GM12878 (cell line): Measurements from ENCODE around the gene KRTAP4-1. TPM values are rescaled to one million over a fixed set of nuclear protein-coding genes. Genes with fewer than 3 reads are reported as not detected.

Experiments
- ATAC-seq: fragments of 200-7000 bp; cut with Tn5 transposase; 3 replicates; pipeline ENCODE4 v1.9.1; 2020; ENCODE audit warnings: mild to moderate bottlenecking, moderate library complexity
- BruUV-seq: library from RNA; stranded (reverse); fragments of 400-500 nt; replicated peaks from 2 replicates; lab custom pipeline; 2021; lab: Mats Ljungman, UMichigan
- CTCF ChIA-PET: fragments of 300-600 bp; sonication (Branson Sonifier 250); formaldehyde crosslinking; extraction: SDS; loops from one replicate; lab custom pipeline; 2021; ENCODE audit warnings: inconsistent platforms; lab: Yijun Ruan, JAX
- POLR2A ChIA-PET: fragments of 350-600 bp; formaldehyde crosslinking; extraction: SDS; loops from one replicate; lab custom pipeline; 2021; ENCODE audit warnings: inconsistent platforms; lab: Charles Lee
- RAD21 ChIA-PET: fragments of 300-600 bp; sonication (Branson Sonifier 250); formaldehyde crosslinking; loops from one replicate; lab custom pipeline; 2023; ENCODE audit warnings: antibody characterized with exemption; ENCODE audit not compliant: unreplicated experiment; lab: Charles Lee
- SMC1A ChIA-PET: fragments of 300-600 bp; sonication (Branson Sonifier 250); formaldehyde crosslinking; loops from one replicate; lab custom pipeline; 2023; ENCODE audit not compliant: unreplicated experiment, uncharacterized antibody; lab: Charles Lee
- DNase-seq: peaks from one replicate; pipeline ENCODE4 v3.0.0-alpha.2; 2011; ENCODE audit warnings: low read depth, low spot score
- FAIRE-seq: peaks from 3 replicates; lab custom pipeline; 2011; peaks lifted over from hg19 to GRCh38; lab: Jason Lieb, UNC
- H2AFZ ChIP-seq: 2 replicates; pipeline ENCODE4 v1.6.0; 2011; ENCODE audit warnings: low read depth, low read length, control low read depth; ENCODE audit not compliant: control insufficient read depth
- H3K27ac ChIP-seq: 2 replicates; pipeline ENCODE4 v1.5.1; 2011; ENCODE audit warnings: control low read depth; ENCODE audit not compliant: control insufficient read depth, insufficient read depth
- H3K27me3 ChIP-seq, 2 experiments: replicated peaks in 1 of 2; 2 replicates each; pipeline versions ENCODE4 v1.6.0 to v1.6.1; 2011; ENCODE audit warnings: low read length in 1 of 2; ENCODE audit not compliant: control insufficient read depth in 2 of 2, insufficient read depth in 2 of 2
- H3K36me3 ChIP-seq, 2 experiments: 2 replicates each; pipeline ENCODE4 v1.5.1; 2011; ENCODE audit warnings: low read length in 1 of 2; ENCODE audit not compliant: control insufficient read depth in 2 of 2, insufficient read depth in 2 of 2
- H3K4me1 ChIP-seq: 2 replicates; pipeline ENCODE4 v1.6.1; 2011; ENCODE audit warnings: mild to moderate bottlenecking, low read length, moderate library complexity, mixed read lengths; ENCODE audit not compliant: control insufficient read depth, insufficient read depth
- H3K4me2 ChIP-seq: 2 replicates; pipeline ENCODE4 v1.6.0; 2011; ENCODE audit warnings: control low read depth; ENCODE audit not compliant: control insufficient read depth, insufficient read depth
- H3K4me3 ChIP-seq: fragments of 200-600 bp; sonication (generic); 2 replicates; pipeline ENCODE4 v1.5.1; 2016
- H3K79me2 ChIP-seq: 2 replicates; pipeline ENCODE4 v1.6.0; 2011; ENCODE audit warnings: low read length; ENCODE audit not compliant: control insufficient read depth, insufficient read depth
- H3K9ac ChIP-seq: 2 replicates; pipeline ENCODE4 v1.8.0; 2011; ENCODE audit warnings: low read length, control low read depth, mixed read lengths; ENCODE audit not compliant: control insufficient read depth, insufficient read depth
- H3K9me3 ChIP-seq: replicated peaks from 3 replicates; pipeline ENCODE4 v1.5.1; 2011; ENCODE audit warnings: mild to moderate bottlenecking, low read length; ENCODE audit not compliant: control insufficient read depth, insufficient read depth
- H4K20me1 ChIP-seq: 2 replicates; pipeline ENCODE4 v1.6.0; 2011; ENCODE audit not compliant: control insufficient read depth, insufficient read depth
- CBX5 ChIP-seq: sonication (generic); IDR thresholded peaks from 2 replicates; pipeline ENCODE4 v1.6.1; 2016; ENCODE audit warnings: low read depth, moderate library complexity, mild to moderate bottlenecking, inconsistent platforms
- MTA3 ChIP-seq: IDR thresholded peaks from 2 replicates; pipeline ENCODE4 v1.6.1; 2012; ENCODE audit warnings: low read length, inconsistent platforms, borderline replicate concordance
- MYC ChIP-seq: IDR thresholded peaks from 2 replicates; pipeline ENCODE4 v1.6.1; 2011; ENCODE audit warnings: mild to moderate bottlenecking, low read length, moderate library complexity, inconsistent platforms; ENCODE audit not compliant: insufficient read depth, insufficient replicate concordance, insufficient read length, severe bottlenecking
- NR2C2 ChIP-seq: IDR thresholded peaks from 2 replicates; pipeline ENCODE4 v1.6.1; 2011; ENCODE audit warnings: borderline replicate concordance, low read depth; ENCODE audit not compliant: control insufficient read depth, insufficient read length
- POU2F2 ChIP-seq: IDR thresholded peaks from 3 replicates; pipeline ENCODE4 v1.6.1; 2011; ENCODE audit warnings: low read depth, mild to moderate bottlenecking, low read length, borderline replicate concordance
- SMC3 ChIP-seq: IDR thresholded peaks from 2 replicates; pipeline ENCODE4 v1.6.1; 2011; ENCODE audit warnings: low read length, improper control_type of control experiment, borderline replicate concordance
- SPI1 ChIP-seq: IDR thresholded peaks from 2 replicates; pipeline ENCODE4 v1.6.1; 2011; ENCODE audit warnings: low read depth, mild to moderate bottlenecking, low read length, moderate library complexity, borderline replicate concordance; ENCODE audit not compliant: insufficient read depth
- STAT3 ChIP-seq: IDR thresholded peaks from 2 replicates; pipeline ENCODE4 v1.6.1; 2011; ENCODE audit warnings: low read depth, low read length, improper control_type of control experiment
- YBX1 ChIP-seq: fragments of 450-650 bp; IDR thresholded peaks from 2 replicates; pipeline ENCODE4 v1.6.1; 2016; ENCODE audit warnings: antibody characterized with exemption
- ZNF274 ChIP-seq: IDR thresholded peaks from one replicate; pipeline ENCODE4 v1.8.0; 2011; ENCODE audit not compliant: insufficient read length, insufficient read depth
- WGBS: methylation state at CpG from one replicate; pipeline ENCODE4 v1.1.6; 2016; ENCODE audit warnings: low lambda C conversion rate; ENCODE audit not compliant: insufficient replicate concordance, insufficient coverage; ENCODE audit errors: missing lambda C conversion rate; 5-methylcytosine and 5-hydroxymethylcytosine counted together
- in situ Hi-C: fragments of 300-500 bp; cut with MboI; formaldehyde crosslinking; loops from 9 replicates; pipeline ENCODE4 v1.14.3; 2018; ENCODE audit warnings: mixed read lengths
- intact Hi-C: fragments of 100-400 bp; cut with micrococcal nuclease; formaldehyde crosslinking; loops from one replicate; pipeline ENCODE4 v1.14.2; 2022; ENCODE audit not compliant: unreplicated experiment
- polyA plus RNA-seq, 11 experiments: library from polyadenylated mRNA; depleted of rRNA in 4 of 11; unstranded in 6 of 11; stranded (reverse) in 5 of 11; fragments of >200 nt; fragmentation: Nextera tagmentation in 4 of 11; fragmentation: Illumina TruSeq in 1 of 11; extraction: Ambion mirVana in 4 of 11; extraction: Trizol in 1 of 11; gene quantifications; 1 replicate in 1 of 11; 2 replicates in 10 of 11; pipeline versions ENCODE4 v1.2.1 to v1.2.3, GENCODE V29; 2011 to 2016; ENCODE audit warnings: inconsistent platforms in 2 of 11, missing spikeins in 2 of 11, low read depth in 1 of 11
- total RNA-seq, 4 experiments: library from RNA; depleted of rRNA in 3 of 4; stranded (reverse); fragments of >200 nt in 3 of 4; fragmentation: Illumina TruSeq in 1 of 4; extraction: Trizol in 1 of 4; gene quantifications; 2 replicates each; pipeline versions ENCODE4 v1.2.1 to v1.2.3, GENCODE V29; 2013 to 2021
- TF ChIP-seq, protein P1 (sequence below): IDR thresholded peaks from 2 replicates; pipeline ENCODE4 v1.6.1; 2012; ENCODE audit warnings: low read depth, low read length, improper control_type of control experiment
- TF ChIP-seq, protein P2 (sequence below): fragments of 450-650 bp; formaldehyde crosslinking; IDR thresholded peaks from 2 replicates; pipeline ENCODE4 v1.4.0; 2020; ENCODE audit warnings: mild to moderate bottlenecking, moderate library complexity
- TF ChIP-seq, protein P3 (sequence below): fragments of 450-650 bp; IDR thresholded peaks from 2 replicates; pipeline ENCODE4 v1.6.1; 2016; ENCODE audit warnings: mild to moderate bottlenecking, moderate library complexity, borderline replicate concordance
- TF ChIP-seq, protein P4 (sequence below): IDR thresholded peaks from 2 replicates; pipeline ENCODE4 v1.6.1; 2012; ENCODE audit warnings: low read length, inconsistent platforms

The KRTAP4-1 gene
- total and polyA plus RNA-seq, 10 of the 15 experiments (the other 5 are each of a cell fraction or from before 2014, with no cell fraction given): not detected

DNA sequence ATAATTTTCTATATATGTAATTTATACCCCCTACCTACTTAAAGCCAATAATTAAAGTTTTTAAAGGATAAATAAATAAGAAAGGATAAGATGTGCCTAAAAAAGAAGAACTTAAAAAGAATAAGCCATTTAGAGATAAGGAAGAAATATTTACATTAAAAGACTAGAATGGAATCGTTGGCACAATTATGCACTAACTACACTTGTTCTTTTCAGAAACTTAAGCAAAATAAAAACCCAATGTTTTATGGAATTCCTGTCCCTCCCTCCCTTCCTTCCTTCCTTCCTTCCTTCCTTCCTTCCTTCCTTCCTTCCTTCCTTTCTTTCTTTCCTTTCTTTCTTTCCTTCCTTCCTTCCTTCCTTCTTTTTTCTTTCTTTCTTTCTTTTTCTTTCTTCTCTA lies 39.9 kb downstream of the KRTAP4-1 start:
- BruUV-seq: no TSS peak
- H3K4me3 ChIP-seq: no peak overlapping the region
- H3K27me3 ChIP-seq: no peaks in the 10 kb centered on the region
- FAIRE-seq (no peak), DNase-seq (no peak), ATAC-seq (no peak)
- intact Hi-C loops: no loop called here
- H3K79me2 ChIP-seq: no peaks in the 10 kb centered on the region
- in situ Hi-C loops: no loop called here
- H2AFZ ChIP-seq: no peak overlapping the region
- no peaks in the 10 kb centered on the region; the same call in 1 of the 3 replicates for H3K9me3 ChIP-seq
- no peaks in the 10 kb centered on the region for H4K20me1 ChIP-seq
- ChIA-PET POLR2A (no interaction called here), CTCF (no interaction called here), RAD21 (no interaction called here), SMC1A (no interaction called here)
- H3K9ac ChIP-seq: no peak overlapping the region
- H3K4me2 ChIP-seq: no peak overlapping the region
- no peaks in the 10 kb centered on the region for H3K36me3 ChIP-seq
- H3K4me1 ChIP-seq: no peaks in the 10 kb centered on the region
- H3K27ac ChIP-seq: no peak overlapping the region
- 27% methylated on average over 1 of the region's 1 CpG for WGBS
- TF ChIP-seq, protein P1, sequence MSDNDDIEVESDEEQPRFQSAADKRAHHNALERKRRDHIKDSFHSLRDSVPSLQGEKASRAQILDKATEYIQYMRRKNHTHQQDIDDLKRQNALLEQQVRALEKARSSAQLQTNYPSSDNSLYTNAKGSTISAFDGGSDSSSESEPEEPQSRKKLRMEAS: no peak
- TF ChIP-seq NR2C2 (no peak), STAT3 (no peak), MYC (no peak), MTA3 (no peak), SMC3 (no peak), SPI1 (no peak), POU2F2 (no peak), CBX5 (no peak), YBX1 (no peak), ZNF274 (no peak)
- TF ChIP-seq, protein P2, sequence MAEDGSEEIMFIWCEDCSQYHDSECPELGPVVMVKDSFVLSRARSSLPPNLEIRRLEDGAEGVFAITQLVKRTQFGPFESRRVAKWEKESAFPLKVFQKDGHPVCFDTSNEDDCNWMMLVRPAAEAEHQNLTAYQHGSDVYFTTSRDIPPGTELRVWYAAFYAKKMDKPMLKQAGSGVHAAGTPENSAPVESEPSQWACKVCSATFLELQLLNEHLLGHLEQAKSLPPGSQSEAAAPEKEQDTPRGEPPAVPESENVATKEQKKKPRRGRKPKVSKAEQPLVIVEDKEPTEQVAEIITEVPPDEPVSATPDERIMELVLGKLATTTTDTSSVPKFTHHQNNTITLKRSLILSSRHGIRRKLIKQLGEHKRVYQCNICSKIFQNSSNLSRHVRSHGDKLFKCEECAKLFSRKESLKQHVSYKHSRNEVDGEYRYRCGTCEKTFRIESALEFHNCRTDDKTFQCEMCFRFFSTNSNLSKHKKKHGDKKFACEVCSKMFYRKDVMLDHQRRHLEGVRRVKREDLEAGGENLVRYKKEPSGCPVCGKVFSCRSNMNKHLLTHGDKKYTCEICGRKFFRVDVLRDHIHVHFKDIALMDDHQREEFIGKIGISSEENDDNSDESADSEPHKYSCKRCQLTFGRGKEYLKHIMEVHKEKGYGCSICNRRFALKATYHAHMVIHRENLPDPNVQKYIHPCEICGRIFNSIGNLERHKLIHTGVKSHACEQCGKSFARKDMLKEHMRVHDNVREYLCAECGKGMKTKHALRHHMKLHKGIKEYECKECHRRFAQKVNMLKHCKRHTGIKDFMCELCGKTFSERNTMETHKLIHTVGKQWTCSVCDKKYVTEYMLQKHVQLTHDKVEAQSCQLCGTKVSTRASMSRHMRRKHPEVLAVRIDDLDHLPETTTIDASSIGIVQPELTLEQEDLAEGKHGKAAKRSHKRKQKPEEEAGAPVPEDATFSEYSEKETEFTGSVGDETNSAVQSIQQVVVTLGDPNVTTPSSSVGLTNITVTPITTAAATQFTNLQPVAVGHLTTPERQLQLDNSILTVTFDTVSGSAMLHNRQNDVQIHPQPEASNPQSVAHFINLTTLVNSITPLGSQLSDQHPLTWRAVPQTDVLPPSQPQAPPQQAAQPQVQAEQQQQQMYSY: no peak
- TF ChIP-seq, protein P3, sequence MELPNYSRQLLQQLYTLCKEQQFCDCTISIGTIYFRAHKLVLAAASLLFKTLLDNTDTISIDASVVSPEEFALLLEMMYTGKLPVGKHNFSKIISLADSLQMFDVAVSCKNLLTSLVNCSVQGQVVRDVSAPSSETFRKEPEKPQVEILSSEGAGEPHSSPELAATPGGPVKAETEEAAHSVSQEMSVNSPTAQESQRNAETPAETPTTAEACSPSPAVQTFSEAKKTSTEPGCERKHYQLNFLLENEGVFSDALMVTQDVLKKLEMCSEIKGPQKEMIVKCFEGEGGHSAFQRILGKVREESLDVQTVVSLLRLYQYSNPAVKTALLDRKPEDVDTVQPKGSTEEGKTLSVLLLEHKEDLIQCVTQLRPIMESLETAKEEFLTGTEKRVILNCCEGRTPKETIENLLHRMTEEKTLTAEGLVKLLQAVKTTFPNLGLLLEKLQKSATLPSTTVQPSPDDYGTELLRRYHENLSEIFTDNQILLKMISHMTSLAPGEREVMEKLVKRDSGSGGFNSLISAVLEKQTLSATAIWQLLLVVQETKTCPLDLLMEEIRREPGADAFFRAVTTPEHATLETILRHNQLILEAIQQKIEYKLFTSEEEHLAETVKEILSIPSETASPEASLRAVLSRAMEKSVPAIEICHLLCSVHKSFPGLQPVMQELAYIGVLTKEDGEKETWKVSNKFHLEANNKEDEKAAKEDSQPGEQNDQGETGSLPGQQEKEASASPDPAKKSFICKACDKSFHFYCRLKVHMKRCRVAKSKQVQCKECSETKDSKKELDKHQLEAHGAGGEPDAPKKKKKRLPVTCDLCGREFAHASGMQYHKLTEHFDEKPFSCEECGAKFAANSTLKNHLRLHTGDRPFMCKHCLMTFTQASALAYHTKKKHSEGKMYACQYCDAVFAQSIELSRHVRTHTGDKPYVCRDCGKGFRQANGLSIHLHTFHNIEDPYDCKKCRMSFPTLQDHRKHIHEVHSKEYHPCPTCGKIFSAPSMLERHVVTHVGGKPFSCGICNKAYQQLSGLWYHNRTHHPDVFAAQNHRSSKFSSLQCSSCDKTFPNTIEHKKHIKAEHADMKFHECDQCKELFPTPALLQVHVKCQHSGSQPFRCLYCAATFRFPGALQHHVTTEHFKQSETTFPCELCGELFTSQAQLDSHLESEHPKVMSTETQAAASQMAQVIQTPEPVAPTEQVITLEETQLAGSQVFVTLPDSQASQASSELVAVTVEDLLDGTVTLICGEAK: no peak
- TF ChIP-seq, protein P4, sequence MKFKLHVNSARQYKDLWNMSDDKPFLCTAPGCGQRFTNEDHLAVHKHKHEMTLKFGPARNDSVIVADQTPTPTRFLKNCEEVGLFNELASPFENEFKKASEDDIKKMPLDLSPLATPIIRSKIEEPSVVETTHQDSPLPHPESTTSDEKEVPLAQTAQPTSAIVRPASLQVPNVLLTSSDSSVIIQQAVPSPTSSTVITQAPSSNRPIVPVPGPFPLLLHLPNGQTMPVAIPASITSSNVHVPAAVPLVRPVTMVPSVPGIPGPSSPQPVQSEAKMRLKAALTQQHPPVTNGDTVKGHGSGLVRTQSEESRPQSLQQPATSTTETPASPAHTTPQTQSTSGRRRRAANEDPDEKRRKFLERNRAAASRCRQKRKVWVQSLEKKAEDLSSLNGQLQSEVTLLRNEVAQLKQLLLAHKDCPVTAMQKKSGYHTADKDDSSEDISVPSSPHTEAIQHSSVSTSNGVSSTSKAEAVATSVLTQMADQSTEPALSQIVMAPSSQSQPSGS: no peak
